PFSK-1 (cell line): Measurements from ENCODE around the gene STK10.

Source experiments
- FOXP2 ChIP-seq: optimal IDR thresholded peaks from 2 replicates; pipeline ENCODE3; 2011; ENCODE audit warnings: borderline replicate concordance, control low read depth, inconsistent platforms; ENCODE audit not compliant: insufficient read depth; ENCODE audit errors: extremely low read length, extremely low read depth
- POLR2AphosphoS5 ChIP-seq: IDR thresholded peaks from 2 replicates; pipeline ENCODE4 v1.6.1; 2012; ENCODE audit warnings: low read depth, mild to moderate bottlenecking, control low read depth, low read length, moderate library complexity
- REST ChIP-seq, 2 experiments: IDR thresholded peaks; 2 replicates each; pipeline versions ENCODE4 v1.6.1 to v1.8.0; 2011 to 2012; ENCODE audit warnings: low read depth in 2 of 2, low read length in 2 of 2, control low read depth in 1 of 2, inconsistent platforms in 1 of 2, mild to moderate bottlenecking in 1 of 2, moderate library complexity in 1 of 2; ENCODE audit not compliant: insufficient read depth in 1 of 2
- SIN3A ChIP-seq: IDR thresholded peaks from 2 replicates; pipeline ENCODE4 v1.6.1; 2012; ENCODE audit warnings: mild to moderate bottlenecking, low read length, moderate library complexity, borderline replicate concordance; ENCODE audit not compliant: insufficient read depth
- TAF1 ChIP-seq: IDR thresholded peaks from 2 replicates; pipeline ENCODE4 v1.6.1; 2012; ENCODE audit warnings: low read length, control low read depth, borderline replicate concordance; ENCODE audit not compliant: insufficient read depth

STK10 gene

DNA sequence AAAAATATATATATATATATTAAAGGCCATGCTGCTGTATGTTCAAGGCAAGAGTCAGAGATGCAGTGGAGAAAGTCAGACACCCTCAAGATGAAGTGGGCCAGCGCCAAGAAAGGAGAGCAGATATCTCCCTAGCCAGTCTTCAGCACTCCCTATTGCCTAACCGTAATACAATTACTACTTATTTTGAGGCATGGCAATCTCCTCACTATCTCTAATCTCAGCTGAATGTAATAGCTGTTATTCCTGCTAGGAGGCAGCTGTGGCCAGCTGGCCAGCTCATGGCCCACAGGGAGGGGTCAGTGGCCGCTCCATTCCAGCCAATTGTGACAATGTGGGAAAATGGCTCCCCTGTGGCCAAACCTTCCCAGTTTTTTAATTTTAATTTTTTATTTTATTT is 94.1 kb downstream of the STK10 start:
- TF ChIP-seq SIN3A (no peak), REST (IDR thresholded peaks at IDR 0.05; ENCODE audit: insufficient read depth in 1 of 2, low read depth in 2 of 2, low read length in 2 of 2) (no peak), POLR2AphosphoS5 (no peak), FOXP2 (no peak), TAF1 (no peak)

- TF ChIP-seq TAF1 (no peak), SIN3A (no peak), REST (IDR thresholded peaks at IDR 0.05; ENCODE audit: insufficient read depth in 1 of 2, low read depth in 2 of 2, low read length in 2 of 2) (no peak), POLR2AphosphoS5 (no peak)
Observed at GRCh38 chr5:172093559-172093958, 94.5 kb downstream of the STK10 start.

- TF ChIP-seq REST (IDR thresholded peaks at IDR 0.05; ENCODE audit: insufficient read depth in 1 of 2, low read depth in 2 of 2, low read length in 2 of 2) (no peak), TAF1 (no peak), SIN3A (no peak), FOXP2 (no peak), POLR2AphosphoS5 (no peak)
Observed at GRCh38 chr5:172091956-172092732, 95.9 kb downstream of the STK10 start.

DNA sequence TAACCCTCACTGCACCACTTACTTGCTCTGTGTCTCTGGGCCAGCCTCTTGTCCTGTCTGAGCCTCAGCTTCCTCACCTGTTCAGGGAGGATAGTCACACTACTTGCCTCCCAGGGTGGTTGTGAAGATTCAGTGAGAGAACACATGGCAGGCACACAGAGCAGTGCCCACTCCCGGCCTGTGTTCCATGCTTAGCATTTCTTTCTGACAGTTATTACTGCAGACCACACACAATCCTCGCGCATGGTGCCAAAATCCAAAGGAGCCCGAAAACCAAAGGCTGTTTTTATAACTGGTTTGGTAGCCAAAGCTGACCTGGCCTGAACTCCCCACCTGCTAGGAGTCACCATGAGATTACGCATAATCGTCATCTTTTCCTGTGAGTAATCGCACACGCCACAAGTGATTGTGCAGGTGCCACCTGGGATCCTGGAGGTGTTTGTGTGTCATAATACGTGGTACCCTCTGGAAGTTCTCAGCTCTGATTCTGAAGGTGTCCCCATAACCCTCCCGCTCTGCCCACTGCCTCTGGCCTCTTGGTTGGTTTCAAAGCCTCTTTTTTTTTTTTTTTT is 97.0 kb downstream of the STK10 start:
- TF ChIP-seq SIN3A = no peak
- TF ChIP-seq FOXP2 = no peak
- no peak for TF ChIP-seq REST (IDR thresholded peaks at IDR 0.05; ENCODE audit: insufficient read depth in 1 of 2, low read depth in 2 of 2, low read length in 2 of 2)
